SH-SY5Y (cell line): ENCODE measurements around the gene PTPN14.

ENCODE experiments used
- GATA2 ChIP-seq: IDR thresholded peaks from 2 replicates; pipeline ENCODE4 v1.6.1; 2011; ENCODE audit warnings: mild to moderate bottlenecking, low read depth, low read length
- GATA3 ChIP-seq: IDR thresholded peaks from 2 replicates; pipeline ENCODE4 v1.6.1; 2011; ENCODE audit warnings: low read depth, mild to moderate bottlenecking, low read length, moderate library complexity

- no peak for TF ChIP-seq GATA2
- no peak for TF ChIP-seq GATA3
Measured at GRCh38 chr1:214551436-214552173, at the start of gene PTPN14.
